HG03039 (cell line): ENCODE results near the gene RND3.

Source experiments
- ATAC-seq: cut with Tn5 transposase; IDR thresholded peaks from one replicate; pipeline ENCODE4 v1.9.1; 2021; ENCODE audit warnings: mild to moderate bottlenecking, moderate library complexity; ENCODE audit not compliant: unreplicated experiment

RND3 gene

DNA sequence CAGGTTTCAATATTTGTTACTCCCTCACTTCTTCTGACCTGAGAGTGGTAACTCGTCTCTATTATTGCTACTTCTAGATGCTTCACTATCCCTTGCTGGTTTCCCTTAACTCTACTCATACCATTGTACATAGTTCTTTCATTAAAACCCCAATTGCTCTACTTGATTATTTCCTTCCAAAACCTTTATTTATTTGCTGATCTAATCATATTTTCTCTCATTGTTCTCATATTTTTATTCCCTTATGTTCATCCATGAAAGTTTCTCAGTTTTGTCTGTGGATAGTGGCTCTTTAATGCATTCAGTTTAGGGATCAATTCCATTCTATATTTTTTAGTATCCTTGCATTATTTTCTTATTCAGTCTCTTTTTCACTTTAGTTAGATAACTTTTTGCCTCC, 42.1 kb downstream of the RND3 start:
- ATAC-seq = no peak

DNA sequence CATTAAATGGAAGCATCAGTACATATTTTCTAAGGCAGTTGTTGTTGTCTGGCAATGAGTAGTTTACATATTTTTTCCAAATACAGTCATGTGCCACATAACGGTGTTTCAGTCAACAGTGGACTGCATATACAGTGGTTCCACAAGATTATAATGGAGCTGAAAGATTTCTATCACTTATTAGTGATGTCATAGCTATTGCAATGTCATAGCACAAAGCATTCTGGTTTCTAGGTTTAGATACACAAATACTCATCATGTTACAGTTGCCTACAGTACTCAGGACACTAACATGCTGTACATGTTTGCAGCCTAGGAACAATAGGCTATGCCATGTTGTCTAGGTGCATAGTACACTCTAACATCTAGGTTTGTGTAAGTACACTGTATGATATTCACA, 45.0 kb downstream of the RND3 start:
- ATAC-seq = no peak

DNA sequence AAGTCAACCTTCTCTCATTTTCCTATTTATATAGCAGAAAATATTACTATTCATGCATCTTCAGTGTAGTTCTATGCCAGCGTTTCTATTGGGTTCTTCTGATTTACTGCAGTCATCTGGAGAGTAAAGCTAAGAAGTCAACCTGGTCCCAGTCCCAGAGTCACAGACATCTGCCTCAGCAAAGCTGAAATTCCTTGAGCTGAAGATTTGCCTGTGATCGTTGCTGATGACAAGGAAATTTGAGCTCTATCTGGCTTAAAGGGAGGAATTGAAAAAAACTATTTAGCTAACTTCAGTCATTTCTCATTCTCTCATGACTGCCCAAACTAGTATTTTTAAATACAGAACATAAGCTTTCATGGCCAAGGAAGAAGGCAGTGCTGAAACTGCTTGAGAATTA, 45.7 kb downstream of the RND3 start:
- ATAC-seq = no peak

DNA sequence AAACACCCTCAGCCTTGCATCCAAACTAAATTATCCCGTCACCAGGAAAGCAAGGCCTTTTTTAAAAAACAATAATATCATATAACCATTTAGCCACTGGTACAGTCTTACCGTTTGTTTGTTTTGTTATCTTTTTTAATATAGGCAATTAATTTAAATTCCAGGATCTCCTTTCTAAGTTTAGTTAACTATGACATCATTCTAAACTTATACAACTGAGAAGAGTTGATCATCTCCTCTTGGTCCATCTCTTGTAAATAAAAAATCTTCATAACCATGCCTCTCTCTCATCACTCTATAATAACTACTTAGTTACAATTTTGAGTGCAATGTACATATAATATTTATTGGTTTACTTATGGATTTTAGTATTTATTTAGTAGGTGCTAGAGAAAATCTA, 46.2 kb downstream of the RND3 start:
- ATAC-seq = no peak

DNA sequence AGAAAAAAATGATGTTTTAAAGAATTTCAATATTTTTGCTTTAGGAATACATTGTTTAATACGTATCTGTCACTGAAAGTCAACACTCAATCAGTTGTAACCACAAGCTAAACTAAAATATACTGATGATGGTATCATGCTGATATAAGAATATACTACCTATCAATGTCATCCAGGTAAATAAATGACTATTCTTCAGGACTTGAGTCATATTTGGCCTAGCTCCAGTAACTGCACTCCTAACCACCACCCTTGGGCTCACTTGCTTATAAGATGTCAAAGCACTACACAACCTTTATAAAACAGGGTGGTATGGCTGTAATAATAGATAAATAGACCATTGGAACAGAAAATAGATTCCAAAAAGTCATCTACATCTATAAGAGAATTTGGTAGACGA, 48.8 kb downstream of the RND3 start:
- no peak for ATAC-seq

DNA sequence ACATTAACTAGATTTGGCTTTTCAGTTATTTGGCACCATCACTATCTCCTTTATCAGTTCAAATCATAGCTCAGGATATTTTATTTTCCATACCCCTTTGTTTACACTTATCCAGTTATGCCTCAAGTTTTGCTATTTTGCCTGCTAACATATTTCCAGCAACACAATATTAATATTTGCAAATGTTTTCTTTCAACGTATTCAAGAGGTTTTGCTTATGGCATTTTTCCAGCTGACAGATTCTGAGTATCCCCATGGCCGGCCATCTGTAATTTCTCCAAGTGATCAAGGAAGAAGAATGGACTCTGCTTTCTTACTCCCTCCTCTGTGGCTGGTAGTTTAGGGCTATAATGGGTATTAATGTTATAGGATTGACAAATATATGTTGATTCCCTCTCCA, 49.4 kb downstream of the RND3 start:
- no peak for ATAC-seq

DNA sequence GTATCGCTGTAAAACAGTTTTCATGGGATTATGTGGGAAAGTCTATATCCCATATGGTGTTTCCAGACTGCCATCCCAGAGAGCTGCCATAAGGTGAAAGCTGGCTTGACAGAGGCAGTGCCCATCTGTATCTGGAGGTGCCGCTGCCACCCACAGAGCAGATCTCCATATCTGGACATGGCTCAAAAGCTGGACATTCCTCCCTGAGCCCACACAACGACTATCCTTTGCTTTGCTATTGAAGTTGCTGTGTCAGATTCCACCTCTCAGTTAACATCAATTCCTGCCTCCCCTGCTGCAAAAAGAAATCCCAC, 55.2 kb downstream of the RND3 start:
- no peak for ATAC-seq

DNA sequence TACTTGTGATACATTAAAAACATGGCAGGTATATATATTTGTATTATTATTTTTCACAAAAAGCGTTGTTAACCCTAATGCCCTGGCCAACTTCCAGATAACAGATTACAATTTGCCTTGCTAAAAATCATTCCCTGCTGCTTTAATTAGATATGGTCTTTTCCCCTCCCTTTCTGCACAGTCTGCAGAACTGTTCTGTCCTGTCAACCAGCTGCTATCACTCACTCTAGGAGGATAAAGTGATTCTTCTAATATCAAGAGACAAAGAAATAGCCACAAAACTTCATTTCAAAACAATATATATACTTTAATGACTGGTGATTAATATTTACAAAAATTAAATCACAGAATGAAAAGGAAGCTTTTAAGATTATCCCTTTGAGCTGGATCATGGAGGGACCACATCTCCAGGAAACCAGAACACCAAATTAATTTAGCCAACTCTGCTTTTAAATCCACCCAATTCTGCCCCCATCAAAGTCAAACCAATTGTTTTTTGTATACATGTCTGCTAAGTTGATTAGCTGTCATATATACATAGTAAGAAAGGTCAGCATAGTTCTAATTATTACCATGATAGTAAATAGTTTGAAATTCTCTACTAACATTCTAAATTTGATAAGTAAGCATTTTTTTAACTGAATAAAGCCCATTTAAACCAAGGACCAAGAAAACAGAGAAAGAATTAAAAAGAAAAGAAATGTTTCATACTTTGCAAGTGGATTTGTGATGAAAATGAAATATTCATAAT, 55.7 kb downstream of the RND3 start:
- ATAC-seq = no peak

DNA sequence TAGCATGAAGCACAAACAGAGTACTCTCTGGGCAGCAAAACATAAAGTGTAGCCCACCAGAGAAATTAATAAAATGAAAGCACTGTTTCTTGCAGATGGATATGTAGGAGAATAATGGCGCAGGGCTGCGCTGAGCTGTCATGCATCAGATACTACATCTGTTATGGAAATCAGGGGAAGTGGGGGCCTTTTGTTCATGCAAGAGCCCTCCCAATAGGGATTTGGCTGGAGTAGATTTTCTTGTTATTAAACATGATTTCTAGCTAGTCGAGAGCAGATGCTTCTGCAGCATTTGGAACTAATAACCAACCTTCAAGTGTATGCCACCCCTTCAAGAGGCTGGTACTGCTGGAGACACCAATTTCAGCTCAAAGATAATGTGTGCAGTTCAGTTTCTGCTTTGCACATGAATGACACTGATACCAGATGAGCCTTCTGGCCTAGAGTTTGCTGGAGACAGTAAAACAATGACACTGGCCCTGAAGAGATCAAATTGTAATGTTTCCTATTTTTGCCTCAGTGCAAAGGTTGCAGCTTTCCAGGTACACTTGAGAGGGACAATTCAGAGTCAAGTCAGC, 58.0 kb downstream of the RND3 start:
- no peak for ATAC-seq

DNA sequence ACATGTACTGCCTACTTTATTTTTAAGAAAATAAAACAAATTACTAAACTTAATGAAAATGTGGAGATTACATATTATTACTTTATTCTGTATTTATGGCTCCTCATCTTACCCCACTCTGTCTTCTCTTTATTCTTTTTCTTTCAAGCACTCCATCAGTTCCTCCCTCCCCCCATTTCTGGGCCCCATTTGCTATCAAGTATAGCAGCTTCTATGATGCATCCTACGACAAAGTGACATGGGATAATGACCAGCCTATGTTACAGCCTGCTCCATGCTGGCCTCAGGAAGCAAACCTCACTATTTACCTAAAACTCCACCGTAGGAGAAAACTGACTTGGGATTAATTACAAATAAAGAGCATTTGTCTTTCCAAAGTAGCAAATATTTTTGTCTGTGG, 58.8 kb downstream of the RND3 start:
- ATAC-seq = no peak

DNA sequence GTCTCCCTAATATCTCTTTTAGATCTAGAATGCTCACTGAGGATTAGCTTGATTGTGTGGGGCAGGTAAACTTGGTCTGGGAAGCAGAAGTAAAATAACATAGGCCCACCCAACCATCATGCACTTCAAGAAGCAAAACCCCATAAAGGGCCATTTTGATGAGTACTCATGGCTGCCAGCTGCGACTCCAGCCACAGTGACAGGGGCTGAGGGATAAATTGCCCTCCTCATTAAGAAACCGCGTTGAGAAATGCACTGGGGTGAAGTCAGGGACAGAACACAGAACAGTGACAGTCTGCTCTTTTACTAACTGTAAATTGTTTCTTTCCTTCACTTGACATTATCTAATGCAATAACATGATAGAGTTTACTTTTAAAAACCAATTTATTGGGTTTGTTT, 60.2 kb downstream of the RND3 start:
- no peak for ATAC-seq

DNA sequence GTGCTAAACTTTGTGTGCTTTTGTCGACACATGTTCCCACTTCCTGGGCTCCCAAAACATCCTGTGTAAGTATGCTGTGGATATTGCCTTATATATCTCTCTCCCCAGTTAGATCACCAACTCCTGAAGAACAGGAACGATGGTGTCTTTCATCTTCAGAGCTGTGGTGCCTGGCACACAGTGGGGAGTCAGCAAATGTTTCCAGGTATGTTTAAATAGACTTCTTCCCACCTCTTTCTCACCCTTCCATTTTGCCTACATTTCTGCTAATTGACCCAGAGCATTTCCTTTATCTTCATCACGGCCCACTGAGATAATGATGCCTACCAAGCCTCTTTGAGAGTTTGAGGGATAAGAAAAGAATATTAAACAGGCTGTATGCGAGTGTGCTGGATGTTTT, 60.7 kb downstream of the RND3 start:
- no peak for ATAC-seq

DNA sequence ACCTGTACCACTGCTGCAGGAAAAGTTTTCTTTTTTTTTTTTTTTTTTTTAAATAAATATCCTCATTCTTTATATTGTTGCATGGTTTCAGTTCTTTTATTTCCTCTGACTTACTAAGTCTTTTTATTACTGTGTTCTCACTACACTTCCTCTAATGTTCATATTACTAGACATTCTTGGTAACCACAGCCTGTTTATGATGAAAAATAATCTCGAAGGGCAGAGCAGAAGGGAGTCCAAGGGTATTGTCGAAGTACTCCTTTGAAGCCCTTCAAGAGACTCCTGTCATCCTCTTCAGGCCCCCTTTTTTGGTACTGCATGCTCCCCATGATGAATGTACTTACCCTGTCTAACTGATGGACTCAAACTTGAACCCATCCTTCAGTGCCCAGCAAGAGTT, 61.2 kb downstream of the RND3 start:
- ATAC-seq = no peak

DNA sequence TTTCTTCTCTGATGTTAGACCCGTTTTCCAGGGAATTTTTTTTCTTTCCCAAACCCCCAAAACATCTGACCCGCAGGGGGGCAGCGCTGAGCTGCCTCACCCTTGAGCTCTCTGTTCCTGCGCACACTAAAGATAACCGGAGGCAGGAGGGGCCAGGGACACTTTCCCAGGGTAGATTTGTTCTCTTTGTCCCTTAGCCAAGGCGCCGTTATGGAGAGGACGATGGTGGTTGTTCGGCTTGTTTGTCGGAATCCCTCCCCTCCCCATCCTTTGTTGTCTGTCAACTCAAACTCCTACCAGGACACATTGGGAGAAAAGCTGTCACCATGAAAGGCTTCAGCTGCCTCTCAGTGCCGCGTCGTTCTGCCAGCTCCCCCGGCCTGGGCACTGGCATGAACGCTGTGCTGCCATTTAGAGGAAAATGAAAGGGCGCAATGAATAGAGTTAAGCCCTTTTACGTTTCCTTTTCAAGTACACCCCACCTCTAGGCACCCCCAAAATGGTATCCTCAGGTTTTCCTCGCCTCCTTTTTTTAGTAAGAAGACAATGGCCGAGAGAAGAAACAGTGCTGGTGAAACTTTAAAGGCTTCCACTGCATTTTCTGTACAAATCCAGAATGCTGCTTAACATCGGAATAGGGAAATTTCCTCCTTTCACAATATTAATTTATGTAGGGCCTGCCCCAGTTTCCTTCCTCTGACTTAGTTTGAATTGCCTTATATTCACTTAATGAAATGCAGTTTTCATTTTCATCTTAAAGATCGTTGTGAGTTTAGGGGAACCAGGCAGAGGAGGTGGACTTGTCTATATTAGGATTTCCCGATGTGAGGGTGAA, 62.1 kb downstream of the RND3 start:
- no peak for ATAC-seq

DNA sequence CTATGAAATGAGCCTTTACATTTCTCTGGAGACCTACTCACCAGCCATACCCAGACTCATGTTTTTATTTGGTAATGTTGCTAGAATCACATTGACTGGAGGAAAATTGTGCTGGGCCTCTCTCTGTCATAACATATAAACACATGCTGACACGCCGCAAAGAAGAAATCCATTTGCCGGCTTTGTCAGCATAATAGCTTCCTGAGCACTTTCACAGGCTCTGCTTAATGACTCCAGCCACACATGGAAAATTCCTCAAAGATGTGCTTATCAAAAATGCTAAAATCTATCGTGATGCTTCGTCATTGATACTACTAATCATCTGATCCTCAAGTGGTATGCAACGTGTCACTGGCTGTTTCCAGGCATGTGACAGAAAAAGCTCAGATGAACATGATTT, 63.1 kb downstream of the RND3 start:
- no peak for ATAC-seq

DNA sequence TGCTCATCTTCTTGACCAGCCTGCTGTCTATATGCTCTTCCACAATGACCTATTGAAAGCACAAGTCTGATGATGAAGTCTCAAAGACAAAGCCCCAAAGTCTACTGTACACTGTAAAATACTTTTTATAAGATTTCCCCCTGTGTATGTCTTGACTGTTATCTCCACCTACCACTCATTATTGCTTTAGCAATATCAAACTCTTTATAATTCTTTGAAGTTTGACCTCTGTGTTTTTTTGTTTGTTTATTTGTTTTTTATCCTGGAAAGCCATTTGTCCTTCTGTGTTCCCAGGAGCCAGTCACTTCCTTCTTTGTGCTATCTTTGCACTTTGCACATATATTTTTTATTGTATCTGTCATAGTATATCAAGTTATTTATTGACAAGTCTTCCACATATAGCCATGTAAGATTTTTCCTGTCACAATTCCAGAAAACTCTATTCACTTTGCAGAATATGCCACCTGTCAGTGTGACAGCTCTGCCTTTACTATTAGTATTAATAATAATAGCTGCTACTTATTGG, 66.3 kb downstream of the RND3 start:
- ATAC-seq = no peak

DNA sequence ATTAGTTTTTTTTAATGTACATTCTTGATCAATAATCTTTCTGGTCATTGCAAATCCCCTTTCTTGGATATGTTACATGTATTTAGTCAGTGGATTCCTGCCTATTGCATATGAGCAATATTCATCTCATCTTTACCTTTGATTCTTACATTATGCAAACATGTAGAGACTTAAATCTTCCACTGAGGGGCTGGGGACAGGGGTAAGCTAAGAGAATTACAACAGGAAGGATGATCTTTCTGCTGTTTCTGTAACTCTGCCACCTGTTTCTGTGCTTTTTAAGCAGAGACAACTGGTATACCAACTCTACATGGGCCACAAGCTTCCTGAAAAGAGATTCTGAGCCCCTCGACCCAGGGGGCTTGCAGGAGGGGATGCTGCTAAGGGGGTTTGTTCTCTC, 68.6 kb downstream of the RND3 start:
- no peak for ATAC-seq
